ENCODE results near the gene RAC3. TPM values are rescaled to one million over a fixed set of nuclear protein-coding genes. Genes with fewer than 3 reads are reported as not detected.
A peak's percentile ranks its signal among the peaks of the same experiment; 100 is the strongest.

The RAC3 gene
- total RNA-seq, 2 experiments from 2014 or later, result 9.6 to 10.6 TPM

GRCh38 chr17:82022981-82023446 lies 8.5 kb upstream of the RAC3 start, which contains the start of gene LRRC45:
Gene LRRC45, plus strand, starts transcription at chr17:82023305. Its CDS starts 339 bp downstream, at chr17:82023644.
- peak; percentile 100 for DNase-seq
- peak within 1 kb of the TSS; percentile 84 for H3K4me3 Mint-ChIP-seq
- peak within 1 kb of the TSS; percentile 76 for H3K27ac Mint-ChIP-seq
- intact Hi-C loops (cut with DNase I, micrococcal nuclease), result loop anchor here (1.0 to 2.0 kb wide), 19 partner anchors 8 to 626 kb away; partner anchors contain the start of genes DCXR (in 2 of the 2), RAC3 (in 2 of the 2), ALYREF (in 1 of the 2) and ANAPC11 (in 1 of the 2)
- H3K9me3 Mint-ChIP-seq (ENCODE audit: low read depth), result no peaks in the 10 kb centered on the region
- H3K4me1 Mint-ChIP-seq, result peaks cover 14% of the 10 kb centered on the region
- peak; percentile 97 for ATAC-seq
- CTCF ChIA-PET, result interaction anchor here (0.7 to 5.1 kb wide), 5 partner anchors 12 to 75 kb away, joined by 3 to 54 read pairs (median 7); partner anchors contain the start of genes DCXR, FASN and NOTUM
- no peaks in the 10 kb centered on the region for H3K36me3 Mint-ChIP-seq (ENCODE audit: low read depth)
- H3K27me3 Mint-ChIP-seq, result no peaks in the 10 kb centered on the region
- POLR2A ChIA-PET, result interaction anchor here (0.5 to 1.5 kb wide), 8 partner anchors 12 to 192 kb away, joined by 3 to 9 read pairs (median 3); partner anchors contain the start of gene DCXR

- Mint-ChIP-seq H3K4me1 (peaks cover 14% of the 10 kb centered on the region), H3K9me3 (ENCODE audit: low read depth) (no peaks in the 10 kb centered on the region), H3K36me3 (ENCODE audit: low read depth) (no peaks in the 10 kb centered on the region), H3K4me3 (peak overlapping the region; percentile 84), H3K27me3 (no peaks in the 10 kb centered on the region), H3K27ac (no peak overlapping the region)
- ChIA-PET POLR2A (interaction anchor here (0.5 to 1.5 kb wide), 4 partner anchors 14 to 151 kb away, joined by 3 to 9 read pairs (median 3); partner anchors contain the start of gene DCXR), CTCF (interaction anchor here (1.4 to 5.1 kb wide), 3 partner anchors 11 to 64 kb away, joined by 7 to 54 read pairs (median 16); partner anchors contain the start of genes DCXR and NOTUM)
- intact Hi-C loops (cut with DNase I, micrococcal nuclease), result loop anchor here (1.0 to 2.0 kb wide), 17 partner anchors 8 to 625 kb away; partner anchors contain the start of genes DCXR (in 2 of the 2), RAC3 (in 2 of the 2), ALYREF (in 1 of the 2) and ANAPC11 (in 1 of the 2)
- no peak for ATAC-seq
- peak; percentile 50 for DNase-seq
These were observed 7.8 kb upstream of the RAC3 start for GRCh38 chr17:82023447-82024241.

GRCh38 chr17:82024859-82025258 lies 6.6 kb upstream of the RAC3 start:
- ChIA-PET CTCF (no interaction called here), POLR2A (no interaction called here)
- Mint-ChIP-seq H3K27ac (no peak overlapping the region), H3K9me3 (ENCODE audit: low read depth) (no peaks in the 10 kb centered on the region), H3K4me3 (no peak overlapping the region), H3K27me3 (no peaks in the 10 kb centered on the region), H3K4me1 (peaks cover 19% of the 10 kb centered on the region), H3K36me3 (ENCODE audit: low read depth) (peaks cover 4% of the 10 kb centered on the region)
- DNase-seq (no peak), ATAC-seq (no peak)
- intact Hi-C loops (cut with DNase I, micrococcal nuclease), result no loop called here

GRCh38 chr17:82025401-82026107 lies 5.9 kb upstream of the RAC3 start:
- no peak overlapping the region for H3K27ac Mint-ChIP-seq
- H3K9me3 Mint-ChIP-seq (ENCODE audit: low read depth), result no peaks in the 10 kb centered on the region
- DNase-seq, result no peak
- no peak for ATAC-seq
- ChIA-PET POLR2A (interaction anchor here (0.8 to 1.0 kb wide), 2 partner anchors 9 to 73 kb away, joined by 3 read pairs; no protein-coding TSS in a partner anchor), CTCF (interaction anchor here (0.8 kb wide), 1 partner anchor 12 kb away, joined by 3 read pairs; the partner anchor contains the start of gene DCXR)
- no peaks in the 10 kb centered on the region for H3K27me3 Mint-ChIP-seq
- H3K36me3 Mint-ChIP-seq (ENCODE audit: low read depth), result peaks cover 4% of the 10 kb centered on the region
- peaks cover 17% of the 10 kb centered on the region for H3K4me1 Mint-ChIP-seq
- intact Hi-C loops (cut with DNase I, micrococcal nuclease), result no loop called here
- no peak overlapping the region for H3K4me3 Mint-ChIP-seq

DNA sequence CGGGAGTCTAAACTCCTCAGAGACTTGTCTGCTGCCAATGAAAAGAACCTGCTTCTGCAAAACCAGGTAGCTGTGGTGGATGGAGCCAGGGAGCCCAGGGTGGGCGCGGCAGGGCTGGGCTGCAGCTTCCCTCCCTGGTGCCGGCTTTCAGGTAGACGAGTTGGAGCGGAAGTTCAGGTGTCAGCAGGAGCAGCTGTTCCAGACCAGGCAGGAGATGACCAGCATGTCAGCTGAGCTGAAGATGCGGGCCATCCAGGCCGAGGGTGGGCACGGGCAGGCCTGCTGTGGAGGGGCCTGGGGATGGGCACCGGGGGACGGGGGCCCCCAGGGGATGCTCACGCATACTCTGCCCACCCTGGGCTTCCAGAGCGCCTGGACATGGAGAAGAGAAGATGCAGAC lies 3.2 kb upstream of the RAC3 start:
- intact Hi-C loops (cut with DNase I, micrococcal nuclease), result no loop called here
- CTCF ChIA-PET, result interaction anchor here (0.9 to 1.0 kb wide), 2 partner anchors 9 to 10 kb away, joined by 3 to 5 read pairs; partner anchors contain the start of gene DCXR
- Mint-ChIP-seq H3K9me3 (ENCODE audit: low read depth) (no peaks in the 10 kb centered on the region), H3K36me3 (ENCODE audit: low read depth) (peaks cover 4% of the 10 kb centered on the region), H3K4me1 (peaks cover 11% of the 10 kb centered on the region), H3K4me3 (no peak overlapping the region), H3K27ac (no peak overlapping the region), H3K27me3 (no peaks in the 10 kb centered on the region)
- POLR2A ChIA-PET, result no interaction called here
- ATAC-seq, result no peak
- DNase-seq, result no peak

GRCh38 chr17:82028966-82029365 lies 2.5 kb upstream of the RAC3 start:
- ChIA-PET CTCF (interaction anchor here (3.0 to 3.4 kb wide), 2 partner anchors 70 to 125 kb away, joined by 8 to 35 read pairs; no protein-coding TSS in a partner anchor), POLR2A (no interaction called here)
- no peak for ATAC-seq
- no peak overlapping the region for H3K27ac Mint-ChIP-seq
- H3K9me3 Mint-ChIP-seq (ENCODE audit: low read depth), result no peaks in the 10 kb centered on the region
- no peak for DNase-seq
- H3K36me3 Mint-ChIP-seq (ENCODE audit: low read depth), result peaks cover 4% of the 10 kb centered on the region
- intact Hi-C loops (cut with DNase I, micrococcal nuclease), result no loop called here
- no peaks in the 10 kb centered on the region for H3K27me3 Mint-ChIP-seq
- peaks cover 10% of the 10 kb centered on the region for H3K4me1 Mint-ChIP-seq
- no peak overlapping the region for H3K4me3 Mint-ChIP-seq

DNA sequence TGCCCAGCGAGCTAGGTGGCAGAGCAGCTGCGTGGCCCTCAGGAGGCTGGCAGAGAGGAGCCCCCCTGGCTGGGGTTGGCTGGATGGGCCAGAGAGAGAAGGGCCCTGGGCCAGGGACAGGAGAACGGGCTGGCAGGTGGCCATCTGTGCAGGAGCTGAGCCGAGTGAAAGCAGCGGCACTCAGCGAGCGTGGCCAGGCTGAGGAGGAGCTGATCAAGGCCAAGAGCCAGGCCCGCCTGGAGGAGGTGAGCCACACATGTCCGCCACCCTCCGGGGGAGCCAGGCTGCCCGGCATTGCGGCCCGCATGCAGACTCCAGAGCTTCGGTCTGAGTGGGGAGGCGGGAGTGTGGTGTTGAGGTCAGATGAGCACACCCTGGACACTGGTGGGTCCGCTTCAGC lies 2.1 kb upstream of the RAC3 start:
- Mint-ChIP-seq H3K9me3 (ENCODE audit: low read depth) (no peaks in the 10 kb centered on the region), H3K27ac (no peak overlapping the region), H3K27me3 (no peaks in the 10 kb centered on the region), H3K4me3 (peak overlapping the region; percentile 6), H3K4me1 (peaks cover 7% of the 10 kb centered on the region), H3K36me3 (ENCODE audit: low read depth) (peaks cover 4% of the 10 kb centered on the region)
- ChIA-PET CTCF (interaction anchor here (0.8 to 3.4 kb wide), 6 partner anchors 20 to 129 kb away, joined by 3 to 35 read pairs (median 4); partner anchors contain the start of gene DUS1L), POLR2A (no interaction called here)
- intact Hi-C loops (cut with DNase I, micrococcal nuclease), result no loop called here
- ATAC-seq (no peak), DNase-seq (no peak)

- ATAC-seq (no peak), DNase-seq (no peak)
- H3K27ac Mint-ChIP-seq, result no peak overlapping the region
- ChIA-PET POLR2A (no interaction called here), CTCF (interaction anchor here (0.6 to 3.4 kb wide), 20 partner anchors 9 to 206 kb away, joined by 3 to 35 read pairs (median 3); partner anchors contain the start of genes DUS1L and MAFG)
- peaks cover 7% of the 10 kb centered on the region for H3K4me1 Mint-ChIP-seq
- H3K4me3 Mint-ChIP-seq, result no peak overlapping the region
- peaks cover 4% of the 10 kb centered on the region for H3K36me3 Mint-ChIP-seq (ENCODE audit: low read depth)
- no peaks in the 10 kb centered on the region for H3K9me3 Mint-ChIP-seq (ENCODE audit: low read depth)
- intact Hi-C loops (cut with DNase I, micrococcal nuclease), result loop anchor here (1.0 to 10.0 kb wide), 6 partner anchors 68 to 467 kb away; partner anchors contain the start of gene FASN (in 2 of the 2)
- H3K27me3 Mint-ChIP-seq, result no peaks in the 10 kb centered on the region
These were observed 1.4 kb upstream of the RAC3 start for GRCh38 chr17:82029990-82030469.

DNA sequence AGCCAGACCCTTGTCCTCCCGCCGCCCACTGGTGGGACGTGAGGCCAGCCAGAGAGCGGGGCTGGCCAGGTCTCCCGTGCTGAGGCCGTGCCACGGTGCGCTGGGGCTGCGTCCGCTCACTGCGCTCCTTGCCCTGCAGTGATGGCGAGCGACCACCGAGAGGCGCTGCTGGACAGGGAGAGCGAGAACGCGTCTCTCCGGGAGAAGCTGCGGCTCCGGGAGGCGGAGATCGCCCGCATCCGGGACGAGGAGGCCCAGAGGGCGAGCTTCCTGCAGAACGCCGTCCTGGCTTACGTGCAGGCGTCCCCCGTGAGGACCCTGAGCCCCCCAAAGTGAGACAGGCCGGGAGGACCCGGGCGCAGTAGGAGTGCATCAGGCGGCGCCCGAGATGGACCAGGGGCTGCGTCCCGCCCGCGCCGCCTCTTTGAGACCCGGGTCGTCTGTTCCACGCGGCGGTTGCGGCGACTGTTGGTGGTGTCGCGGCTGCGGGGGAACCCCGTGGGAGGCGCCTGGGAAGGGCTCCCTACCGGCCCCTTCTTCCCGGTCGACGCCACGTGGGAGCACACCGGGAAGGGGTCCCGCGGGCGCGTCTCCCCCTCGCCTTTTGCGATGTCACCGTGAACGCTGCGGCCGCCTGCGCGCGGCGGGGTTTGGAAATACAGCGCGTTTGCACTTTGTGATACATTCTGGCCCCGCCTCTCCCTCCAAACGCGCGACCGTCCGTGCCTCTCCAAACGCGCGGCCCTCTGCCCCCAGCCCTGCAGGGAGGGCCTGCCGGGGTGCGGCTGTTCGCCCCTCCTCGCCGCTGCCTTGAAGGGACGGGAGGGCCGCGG lies 792 bp upstream of the RAC3 start:
- intact Hi-C loops (cut with DNase I, micrococcal nuclease), result loop anchor here (1.0 to 10.0 kb wide), 8 partner anchors 7 to 467 kb away; partner anchors contain the start of genes FASN (in 2 of the 2), LRRC45 (in 2 of the 2), ALYREF (in 1 of the 2) and ANAPC11 (in 1 of the 2)
- H3K4me1 Mint-ChIP-seq, result peaks cover 13% of the 10 kb centered on the region
- H3K36me3 Mint-ChIP-seq (ENCODE audit: low read depth), result peaks cover 11% of the 10 kb centered on the region
- DNase-seq (peak; percentile 92), ATAC-seq (peak; percentile 79)
- H3K27ac Mint-ChIP-seq, result no peak overlapping the region
- H3K27me3 Mint-ChIP-seq, result no peaks in the 10 kb centered on the region
- CTCF ChIA-PET, result interaction anchor here (0.6 to 3.4 kb wide), 26 partner anchors 10 to 384 kb away, joined by 3 to 35 read pairs (median 3); partner anchors contain the start of genes DUS1L, FASN, MAFG and PYCR1
- POLR2A ChIA-PET, result interaction anchor here (0.6 kb wide), 1 partner anchor 537 kb away, joined by 6 read pairs; no protein-coding TSS in a partner anchor
- H3K9me3 Mint-ChIP-seq (ENCODE audit: low read depth), result no peaks in the 10 kb centered on the region
- peak overlapping the region; percentile 67 for H3K4me3 Mint-ChIP-seq

Measured in activated CD4-positive, alpha-beta T cell treated with anti-CD3 and anti-CD28 coated beads for 36 hours (primary cell).